Neural cell (in vitro differentiated cells): Measurements from ENCODE around the gene LAIR1.

Source experiments
- CTCF ChIP-seq: fragments of 450-650 bp; IDR thresholded peaks from 2 replicates; pipeline ENCODE4 v1.5.1; 2014; ENCODE audit warnings: antibody characterized with exemption, mild to moderate bottlenecking, moderate library complexity; ENCODE audit not compliant: poor library complexity, severe bottlenecking
- EZH2 ChIP-seq: fragments of 200-600, 300-800 bp; shearing (Covaris generic), sonication (generic); IDR thresholded peaks from 2 replicates; pipeline ENCODE4 v1.6.1; 2014; ENCODE audit warnings: antibody characterized with exemption, low read length, borderline replicate concordance, mild to moderate bottlenecking; ENCODE audit not compliant: insufficient read depth, poor library complexity, severe bottlenecking
- POLR2AphosphoS5 ChIP-seq: IDR thresholded peaks from 2 replicates; pipeline ENCODE4 v1.6.1; 2012

DNA sequence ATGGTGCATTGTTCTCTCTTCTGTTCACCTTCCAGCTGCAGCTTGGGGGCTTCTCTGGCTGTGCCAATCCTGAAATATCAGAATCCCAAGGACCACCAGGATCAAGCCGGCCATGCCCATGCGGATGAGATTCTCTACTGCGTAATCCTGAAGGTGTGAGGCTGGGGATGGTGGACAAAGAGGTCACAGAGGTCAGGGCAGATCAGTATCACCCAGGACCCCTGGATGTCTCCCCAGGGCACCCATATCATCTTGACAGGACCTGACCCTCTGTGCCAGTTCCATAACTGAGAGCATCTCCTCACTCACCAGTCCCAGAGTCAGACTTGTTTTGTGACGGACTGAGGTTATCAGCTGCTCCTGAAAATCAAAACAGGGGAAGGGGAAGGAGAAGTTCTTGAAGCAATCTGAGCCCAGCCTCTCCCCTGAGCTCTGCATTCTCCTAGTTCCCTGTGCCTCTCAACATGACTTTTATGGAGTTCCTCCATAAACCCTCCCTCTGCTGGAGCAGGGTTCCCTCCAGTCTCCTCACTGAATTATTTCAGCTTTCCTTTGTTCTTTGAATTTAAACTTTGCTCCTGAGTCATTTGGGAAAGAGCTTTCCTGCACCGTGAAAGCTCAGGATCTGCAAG lies 57.2 kb downstream of the LAIR1 start:
- TF ChIP-seq CTCF (no peak), EZH2 (no peak), POLR2AphosphoS5 (no peak)
